Breast epithelium (tissue), 3 donors: ENCODE measurements around the gene MMAB.

Source experiments
- CTCF ChIP-seq, 3 donors: fragments of 450-650 bp; IDR thresholded peaks; one replicate each; pipeline ENCODE4 v1.5.1; 2016 to 2017; ENCODE audit warnings: antibody characterized with exemption in 3 of 3, mild to moderate bottlenecking in 3 of 3, moderate library complexity in 3 of 3
- POLR2A ChIP-seq: fragments of 450-650 bp; IDR thresholded peaks from one replicate; pipeline ENCODE4 v1.6.1; 2016; ENCODE audit warnings: antibody characterized with exemption, mild to moderate bottlenecking, moderate library complexity
- POLR2AphosphoS5 ChIP-seq, 3 donors: sonication (generic); formaldehyde crosslinking; IDR thresholded peaks; one replicate each; pipeline ENCODE4 v1.6.1; 2017; ENCODE audit warnings: antibody characterized with exemption in 3 of 3

GRCh38 chr12:109578330-109578927 is 5.1 kb upstream of the MMAB start:
- TF ChIP-seq CTCF (IDR thresholded peaks at IDR 0.05), result no peak
- TF ChIP-seq POLR2A, result no peak
- no peak for TF ChIP-seq POLR2AphosphoS5 (IDR thresholded peaks at IDR 0.05)
